ENCODE results near the gene ZG16B.

Gene ZG16B

DNA sequence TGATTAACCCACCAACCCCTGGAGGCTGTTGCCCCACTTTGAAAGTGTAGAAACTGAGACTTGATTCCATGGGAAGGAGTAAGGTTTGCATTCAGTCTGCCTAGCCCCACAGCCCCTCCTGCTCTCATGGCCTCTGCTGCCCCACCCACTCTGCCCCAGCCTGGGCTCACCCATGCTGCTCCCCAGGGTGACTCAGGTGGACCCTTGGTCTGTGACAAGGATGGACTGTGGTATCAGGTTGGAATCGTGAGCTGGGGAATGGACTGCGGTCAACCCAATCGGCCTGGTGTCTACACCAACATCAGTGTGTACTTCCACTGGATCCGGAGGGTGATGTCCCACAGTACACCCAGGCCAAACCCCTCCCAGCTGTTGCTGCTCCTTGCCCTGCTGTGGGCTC, 25.4 kb upstream of the ZG16B start:
- DNase-seq (ENCODE audit: low read depth, low spot score): no peak

DNA sequence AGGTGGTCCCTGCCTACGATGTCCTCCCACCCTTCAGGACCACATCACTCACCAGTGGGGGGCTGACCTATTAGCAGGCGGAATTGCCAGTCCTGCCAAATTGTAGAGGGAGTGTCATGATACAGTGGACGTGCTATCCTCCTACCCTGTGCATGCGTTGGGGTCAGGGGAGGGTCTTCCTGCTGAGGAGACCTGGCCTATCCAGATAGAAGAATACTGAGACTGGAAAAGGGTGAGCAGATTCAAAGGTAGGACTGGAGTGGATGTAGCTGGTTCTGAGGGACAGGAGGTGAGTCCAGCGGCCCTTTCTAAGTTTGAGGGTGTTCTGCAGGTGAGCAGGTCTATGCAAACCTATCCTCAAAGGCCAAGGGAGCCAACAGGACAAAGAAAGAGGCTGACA, 23.8 kb upstream of the ZG16B start:
- DNase-seq (ENCODE audit: low read depth, low spot score): no peak

DNA sequence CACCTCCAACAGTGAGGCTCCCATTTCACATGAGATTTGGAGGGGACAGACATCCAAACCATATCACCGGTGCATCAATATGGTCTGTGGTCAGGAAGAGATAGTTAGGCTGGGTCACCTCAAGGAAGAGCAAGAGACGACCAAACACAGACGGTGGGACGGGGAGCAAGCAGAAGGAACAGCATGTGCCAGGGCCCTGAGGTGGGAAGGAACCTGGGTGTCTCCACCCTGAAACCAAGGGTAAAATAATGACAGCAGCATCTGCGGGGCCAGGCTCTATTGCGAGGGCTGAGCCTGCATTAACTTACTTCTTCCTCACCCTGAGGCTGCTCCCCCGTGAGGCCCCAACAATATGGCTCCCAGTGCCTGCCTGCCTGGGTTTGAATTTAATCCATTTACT, 21.9 kb upstream of the ZG16B start:
- no peak for DNase-seq (ENCODE audit: low read depth, low spot score)

DNA sequence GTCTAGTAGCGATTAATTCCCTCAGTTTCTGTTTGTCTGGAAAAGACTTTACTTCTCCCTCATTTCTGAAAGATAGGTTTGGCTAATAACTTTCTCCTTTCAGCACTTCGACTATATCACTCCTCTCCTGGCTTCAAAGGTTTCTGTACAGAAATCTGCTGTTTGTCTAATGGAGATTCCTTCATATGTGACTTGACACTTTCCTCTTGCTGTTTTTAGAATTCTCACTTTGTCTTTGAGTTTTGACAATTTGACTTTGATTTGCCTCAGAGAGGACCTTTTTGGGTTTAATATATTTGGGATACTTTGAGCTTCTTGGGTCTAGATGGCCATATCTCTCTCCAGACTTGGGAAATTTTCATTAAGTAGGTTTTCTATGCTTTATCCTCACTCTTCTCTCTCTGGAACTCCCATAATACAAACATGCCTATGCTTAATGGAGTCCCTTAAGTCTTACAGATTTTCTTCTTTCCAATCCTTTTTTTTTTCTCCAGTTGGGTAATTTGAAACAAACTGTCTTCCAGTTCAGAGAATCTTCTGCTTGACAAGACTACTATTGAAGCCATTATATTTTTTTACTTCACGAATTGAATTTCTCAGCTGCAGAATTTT, 20.8 kb upstream of the ZG16B start:
- DNase-seq (ENCODE audit: low read depth, low spot score): no peak

DNA sequence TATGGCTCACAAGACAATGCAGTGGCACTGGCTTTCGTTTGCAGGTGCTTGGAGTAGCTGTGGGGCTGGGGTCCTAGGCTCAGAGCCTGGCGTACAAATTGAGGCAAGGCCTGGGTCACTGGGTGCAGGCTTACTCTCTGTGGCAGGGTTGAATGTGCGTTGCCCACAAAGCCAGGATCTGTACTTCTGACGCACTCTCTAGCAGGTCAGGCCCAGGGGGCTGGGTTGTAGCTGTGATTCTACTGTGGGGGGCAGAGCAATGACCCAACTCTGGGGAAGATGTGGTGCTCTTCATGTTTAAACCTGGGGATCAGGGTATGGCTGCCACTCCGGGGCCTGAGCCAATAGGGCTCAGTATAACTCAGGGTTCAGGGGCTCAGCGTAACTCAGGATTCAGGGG, 19.5 kb upstream of the ZG16B start:
- no peak for DNase-seq (ENCODE audit: low read depth, low spot score)

DNA sequence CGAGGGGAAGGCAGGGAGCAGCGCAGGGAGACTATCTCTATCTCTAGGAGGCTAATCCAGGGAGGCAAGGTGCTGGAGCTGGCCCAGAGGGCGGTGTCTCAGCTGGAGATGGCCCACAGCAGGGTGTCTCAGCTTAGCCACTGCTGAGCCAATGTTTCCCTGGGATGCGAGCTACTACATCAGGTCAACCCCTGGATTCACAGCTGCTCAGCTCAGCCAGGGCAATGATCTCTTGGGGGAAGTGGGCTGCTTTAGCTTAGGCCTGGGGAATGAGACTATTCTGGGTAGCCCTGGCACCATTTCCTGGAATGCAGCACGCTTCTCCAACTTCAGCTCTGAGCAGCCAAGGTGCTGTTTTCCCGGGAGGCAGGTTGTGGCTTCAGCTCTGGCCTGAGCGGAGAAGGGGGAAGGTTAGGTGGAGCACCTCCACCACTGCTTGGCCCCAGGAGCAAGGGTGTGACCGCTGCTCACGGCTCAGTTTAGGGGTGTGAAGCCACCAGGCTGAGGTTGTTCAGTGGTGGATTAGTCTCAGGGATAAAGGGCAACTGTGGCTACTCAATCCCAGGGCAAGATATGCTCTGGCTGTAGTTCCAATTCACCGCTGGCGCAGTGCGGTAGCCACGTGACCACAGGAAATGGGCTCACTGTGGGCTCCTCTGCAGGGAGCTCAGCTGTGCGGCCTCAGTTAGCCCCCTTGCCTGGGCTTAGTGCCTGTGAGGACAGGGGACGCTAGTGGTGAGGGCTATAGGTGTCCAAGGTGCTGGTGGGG, 18.2 kb upstream of the ZG16B start:
- DNase-seq (ENCODE audit: low read depth, low spot score): no peak

DNA sequence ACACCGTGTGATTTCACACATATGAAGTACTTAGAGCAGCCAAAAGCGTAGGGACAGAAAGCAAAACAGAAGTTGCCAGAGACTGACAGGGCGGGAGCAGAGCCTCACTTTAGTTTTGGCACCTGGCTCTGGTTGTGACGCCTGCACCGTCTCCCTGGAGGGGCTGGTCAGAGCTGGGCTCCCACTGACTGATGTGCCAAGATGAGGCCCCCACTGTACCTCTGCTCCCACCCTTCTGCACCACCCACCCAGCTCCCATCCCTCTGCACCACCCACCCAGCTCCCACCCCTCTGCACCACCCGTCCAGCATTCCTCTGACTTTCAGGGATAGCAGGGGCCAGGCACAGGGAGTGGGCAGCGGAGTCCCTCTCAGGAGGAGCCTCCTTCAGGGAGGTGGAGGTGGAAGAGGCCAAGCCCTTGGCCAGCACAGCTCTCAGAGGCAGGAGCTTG, 16.3 kb upstream of the ZG16B start:
- no peak for DNase-seq (ENCODE audit: low read depth, low spot score)

- no peak for DNase-seq (ENCODE audit: low read depth, low spot score)
Measured at GRCh38 chr16:2814551-2815298, 15.4 kb upstream of the ZG16B start.

- DNase-seq (ENCODE audit: low read depth, low spot score): no peak
Measured at GRCh38 chr16:2815299-2815771, 14.8 kb upstream of the ZG16B start.

DNA sequence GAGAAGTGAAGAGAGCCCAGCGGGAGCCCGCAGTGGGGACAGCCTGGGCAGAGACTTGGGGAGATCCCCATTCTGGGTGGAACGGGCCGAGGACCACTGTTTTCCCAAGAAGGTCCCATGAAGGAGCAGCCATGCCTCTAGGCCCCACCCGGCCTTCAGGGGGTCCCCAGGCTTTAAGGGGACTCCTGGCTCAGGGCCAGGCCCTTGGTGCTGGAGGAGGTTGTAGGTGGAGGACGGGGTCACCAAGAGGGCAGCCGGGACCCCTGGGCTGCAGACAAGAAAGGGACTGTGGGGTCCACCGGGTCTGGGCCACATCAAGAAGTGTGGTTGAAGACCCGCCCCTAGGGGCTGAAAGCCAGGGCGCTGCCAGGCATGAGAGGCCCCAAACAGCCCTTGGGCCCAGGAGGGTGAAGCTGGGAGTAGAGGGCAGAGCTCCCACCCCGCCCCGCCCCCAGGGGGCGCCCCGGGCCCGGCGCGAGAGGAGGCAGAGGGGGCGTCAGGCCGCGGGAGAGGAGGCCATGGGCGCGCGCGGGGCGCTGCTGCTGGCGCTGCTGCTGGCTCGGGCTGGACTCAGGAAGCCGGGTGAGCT, 13.3 kb upstream of the ZG16B start, which contains the start of gene PRSS21:
TSS of gene PRSS21 (plus strand) at position 487 of the 589 bp plus-strand sequence. CDS start at position 519, 32 bp downstream.
- no peak for DNase-seq (ENCODE audit: low read depth, low spot score)

GRCh38 chr16:2817340-2818271, 12.5 kb upstream of the ZG16B start:
- no peak for DNase-seq (ENCODE audit: low read depth, low spot score)

DNA sequence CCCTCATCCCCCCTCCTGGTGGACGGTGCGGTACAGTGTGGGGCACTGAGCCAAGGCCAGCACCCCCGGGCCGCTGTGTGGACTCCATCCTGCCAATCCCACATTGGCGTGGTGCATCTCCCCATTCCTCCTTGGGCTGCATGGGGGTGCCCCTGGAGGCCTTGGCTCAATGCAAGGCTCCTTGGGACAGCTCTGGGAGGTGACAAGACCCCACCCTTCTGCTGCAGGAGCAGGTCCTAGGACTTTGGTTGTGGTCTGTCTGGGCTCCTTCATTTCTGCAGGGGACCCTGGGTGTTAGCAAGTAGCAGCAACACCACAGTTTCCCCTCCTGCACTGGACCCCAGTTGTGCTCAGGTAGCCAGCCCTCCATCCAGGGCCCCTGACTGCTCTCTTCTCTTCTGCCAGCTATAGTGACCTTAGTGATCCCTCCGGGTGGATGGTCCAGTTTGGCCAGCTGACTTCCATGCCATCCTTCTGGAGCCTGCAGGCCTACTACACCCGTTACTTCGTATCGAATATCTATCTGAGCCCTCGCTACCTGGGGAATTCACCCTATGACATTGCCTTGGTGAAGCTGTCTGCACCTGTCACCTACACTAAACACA, 11.7 kb upstream of the ZG16B start:
- DNase-seq (ENCODE audit: low read depth, low spot score): no peak

DNA sequence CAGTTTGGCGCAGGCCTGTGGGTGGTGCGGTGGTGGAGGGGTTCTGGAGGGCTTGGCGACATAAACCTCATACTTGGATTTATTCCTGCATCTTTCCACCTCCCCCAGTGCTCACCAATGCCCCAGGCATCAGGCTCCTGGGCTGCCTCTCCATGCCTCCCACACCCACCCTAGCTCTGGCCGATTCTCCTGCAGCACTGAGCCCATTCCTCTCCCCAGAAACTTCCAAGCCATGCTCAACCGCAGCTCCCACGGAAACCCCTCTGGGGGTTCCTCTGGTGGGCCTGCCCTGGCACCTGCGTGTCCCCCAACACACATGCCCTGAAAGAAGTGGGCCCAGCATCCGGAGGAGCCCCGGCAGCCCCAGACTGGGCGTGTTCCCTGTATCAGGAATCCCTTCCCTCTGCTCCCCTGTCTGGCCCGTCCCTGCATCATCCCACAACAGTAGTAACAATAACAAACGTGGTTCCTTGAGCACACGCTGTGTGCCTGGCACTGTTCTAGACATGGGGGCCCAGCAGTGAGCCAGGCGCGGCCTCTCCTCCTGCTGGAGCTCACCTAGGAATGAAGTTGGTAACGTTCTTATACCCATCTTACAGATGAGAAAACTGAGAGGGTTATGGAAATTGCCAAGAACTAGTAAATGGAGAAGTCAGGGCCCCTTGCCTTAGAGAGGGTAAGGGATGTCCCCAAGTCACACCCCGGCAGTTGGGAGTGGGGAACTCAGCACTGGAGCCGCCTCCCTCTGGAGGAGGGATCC, 10.7 kb upstream of the ZG16B start:
- DNase-seq (ENCODE audit: low read depth, low spot score): no peak

GRCh38 chr16:2819939-2820835, 9.9 kb upstream of the ZG16B start:
- DNase-seq (ENCODE audit: low read depth, low spot score): no peak

DNA sequence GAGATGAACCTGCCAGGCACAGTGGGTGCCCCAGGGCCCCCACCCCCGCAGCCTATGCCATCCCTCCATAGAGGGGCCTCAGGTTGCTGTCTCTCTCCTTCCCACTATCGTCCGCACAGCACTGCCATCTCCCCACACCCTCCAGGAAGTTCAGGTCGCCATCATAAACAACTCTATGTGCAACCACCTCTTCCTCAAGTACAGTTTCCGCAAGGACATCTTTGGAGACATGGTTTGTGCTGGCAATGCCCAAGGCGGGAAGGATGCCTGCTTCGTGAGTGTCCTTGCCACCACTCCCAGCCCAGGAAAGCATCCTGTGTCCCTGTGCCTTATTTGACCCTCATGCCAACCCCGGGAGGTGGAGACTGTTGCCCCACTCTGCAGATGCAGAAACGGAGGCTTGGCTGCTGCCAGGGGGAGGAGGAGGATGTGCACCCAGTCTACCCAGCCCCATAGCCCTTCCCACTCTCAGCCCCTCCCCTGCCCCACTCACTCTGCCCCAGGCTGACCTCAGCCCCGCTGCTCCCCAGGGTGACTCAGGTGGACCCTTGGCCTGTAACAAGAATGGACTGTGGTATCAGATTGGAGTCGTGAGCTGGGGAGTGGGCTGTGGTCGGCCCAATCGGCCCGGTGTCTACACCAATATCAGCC, 9.1 kb upstream of the ZG16B start:
- no peak for DNase-seq (ENCODE audit: low read depth, low spot score)

DNA sequence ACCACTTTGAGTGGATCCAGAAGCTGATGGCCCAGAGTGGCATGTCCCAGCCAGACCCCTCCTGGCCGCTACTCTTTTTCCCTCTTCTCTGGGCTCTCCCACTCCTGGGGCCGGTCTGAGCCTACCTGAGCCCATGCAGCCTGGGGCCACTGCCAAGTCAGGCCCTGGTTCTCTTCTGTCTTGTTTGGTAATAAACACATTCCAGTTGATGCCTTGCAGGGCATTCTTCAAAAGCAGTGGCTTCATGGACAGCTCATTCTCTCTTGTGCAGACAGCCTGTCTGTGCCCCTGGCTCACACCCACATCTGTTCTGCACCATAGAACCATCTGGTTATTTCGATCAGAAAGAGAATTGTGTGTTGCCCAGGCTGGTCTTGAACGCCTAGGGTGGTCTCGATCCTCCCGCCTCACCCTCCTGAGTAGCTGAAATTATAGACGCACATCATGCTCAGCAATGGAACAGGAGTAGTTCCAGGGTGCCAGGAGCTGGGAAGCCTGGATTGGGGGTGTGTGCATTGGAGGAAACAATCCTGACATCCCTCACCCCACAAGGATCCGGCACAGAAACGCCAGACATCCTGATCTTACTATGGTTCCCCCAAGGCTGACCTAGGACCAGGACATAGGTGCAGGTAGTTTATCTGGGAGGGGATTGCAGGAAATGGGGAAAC, 8.5 kb upstream of the ZG16B start:
- no peak for DNase-seq (ENCODE audit: low read depth, low spot score)

- DNase-seq (ENCODE audit: low read depth, low spot score): no peak
Measured at GRCh38 chr16:2822158-2822495, 8.0 kb upstream of the ZG16B start.

DNA sequence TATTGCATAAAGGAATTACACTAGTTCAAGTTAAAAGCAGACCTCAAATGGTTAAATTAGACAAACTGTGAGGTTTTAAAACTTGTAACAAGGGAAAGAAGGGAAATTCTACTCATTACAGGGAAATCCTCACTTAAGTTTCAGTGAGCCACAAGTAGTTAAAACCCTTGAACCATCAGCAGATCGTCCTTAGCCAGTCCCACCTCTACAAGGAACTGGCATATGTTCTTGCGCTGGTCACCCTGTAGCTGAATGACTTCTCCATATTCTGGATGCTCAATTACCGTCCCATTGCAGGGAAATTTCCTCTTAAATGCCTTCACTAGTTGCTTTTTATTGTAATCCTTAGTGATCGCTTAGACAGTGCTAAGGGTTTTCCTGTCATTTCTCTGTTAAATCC, 7.6 kb upstream of the ZG16B start:
- DNase-seq (ENCODE audit: low read depth, low spot score): no peak

All from activated naive CD8-positive, alpha-beta T cell treated with anti-CD3 and anti-CD28 coated beads, Interleukin-2, amount 50 U/mL, for 16 hours (primary cell).